ENCODE data around the gene ZNF614. TPM values are rescaled to one million over a fixed set of nuclear protein-coding genes. Genes with fewer than 3 reads are reported as not detected.
"Not testable (repeated sequence)": the region's sequence is repeated elsewhere in the genome, so short reads cannot be mapped to it uniquely, and the experiment has no call there.

Gene ZNF614
- polyA plus RNA-seq, 1 donor (not counting 4 experiments of a cell fraction or from before 2014, with no cell fraction given): 5.9 TPM

DNA sequence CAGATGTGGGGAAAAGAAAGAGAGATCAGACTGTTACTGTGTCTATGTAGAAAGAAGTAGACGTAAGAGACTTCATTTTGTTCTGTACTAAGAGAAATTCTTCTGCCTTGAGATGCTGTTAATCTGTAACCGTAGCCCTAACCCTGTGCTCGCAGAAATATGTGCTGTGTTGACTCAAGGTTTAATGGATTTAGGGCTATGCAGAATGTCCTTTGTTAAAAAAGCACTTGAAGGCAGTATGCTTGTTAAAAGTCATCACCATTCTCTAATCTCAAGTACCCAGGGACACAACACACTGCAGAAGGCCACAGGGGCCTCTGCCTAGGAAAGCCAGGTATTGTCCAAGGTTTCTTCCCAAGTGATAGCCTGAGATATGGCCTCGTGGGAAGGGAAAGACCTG is 3.7 kb downstream of the ZNF614 start:
- dilution Hi-C loops (cut with MboI; ENCODE audit: extremely low pct_ligation_motif_present, low sequenced_read_pairs); FAIRE-seq; DNase-seq (ENCODE audit: low read depth, low spot score): not testable (repeated sequence)

DNA sequence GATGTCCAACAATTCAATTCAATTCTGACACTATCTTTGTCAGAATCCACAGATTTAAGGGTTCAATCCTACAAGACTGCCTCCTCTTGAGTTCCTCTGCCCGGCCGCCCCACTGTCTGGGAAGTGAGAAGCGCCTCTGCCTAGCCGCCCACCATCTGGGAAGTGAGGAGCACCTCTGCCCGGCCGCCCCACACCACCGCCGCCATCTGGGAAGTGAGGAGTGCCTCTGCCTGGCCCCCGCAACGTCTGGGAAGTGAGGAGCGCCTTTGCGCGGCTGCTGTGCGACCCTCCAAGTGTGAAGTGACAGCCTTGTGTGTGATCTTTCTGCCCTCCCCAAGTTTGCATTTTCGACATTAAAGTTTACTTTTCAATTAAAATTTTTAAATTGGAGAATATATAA is 6.0 kb downstream of the ZNF614 start:
- Histone ChIP-seq H3K4me2 (ENCODE audit: control insufficient read depth, extremely low read depth, insufficient read depth, low read depth, low read length) (no peak overlapping the region), H3K36me3 (ENCODE audit: control insufficient read depth in 2 of 2, extremely low read depth in 1 of 2, insufficient read depth in 2 of 2, low read length in 2 of 2) (peaks cover 9 to 28% of the 10 kb centered on the region in 2 experiments), H3K9ac (ENCODE audit: control insufficient read depth, extremely low read depth, insufficient read depth, low read length) (no peak overlapping the region), H3K27me3 (ENCODE audit: control insufficient read depth, extremely low read depth, insufficient read depth, low read length) (no peaks in the 10 kb centered on the region), H4K20me1 (ENCODE audit: control insufficient read depth, extremely low read depth, insufficient read depth, low read length) (no peaks in the 10 kb centered on the region), H3K4me3 (ENCODE audit: control insufficient read depth in 2 of 3, extremely low read depth in 1 of 3, insufficient read depth in 2 of 3, low read depth in 1 of 3, low read length in 3 of 3) (no peak overlapping the region), H3K27ac (ENCODE audit: control insufficient read depth, insufficient read depth, low read length) (no peak overlapping the region), H3K9me3 (ENCODE audit: control insufficient read depth, low read depth, low read length) (peaks cover 4% of the 10 kb centered on the region), H2AFZ (ENCODE audit: control insufficient read depth, low read length) (no peak overlapping the region), H3K9me1 (ENCODE audit: control insufficient read depth, extremely low read depth, insufficient read depth, low read length) (no peaks in the 10 kb centered on the region), H3K4me1 (ENCODE audit: control insufficient read depth, extremely low read depth, insufficient read depth, low read length) (peaks cover 1% of the 10 kb centered on the region), H3K79me2 (ENCODE audit: control insufficient read depth, insufficient read depth, low read length) (peaks cover 13% of the 10 kb centered on the region)
- DNase-seq (ENCODE audit: low read depth, low spot score) (no peak), FAIRE-seq (no peak)
- dilution Hi-C loops (cut with MboI; ENCODE audit: extremely low pct_ligation_motif_present, low sequenced_read_pairs): no loop called here
- no peak for TF ChIP-seq EZH2 (IDR thresholded peaks at IDR 0.05; ENCODE audit: low read length)
- TF ChIP-seq, protein P1, sequence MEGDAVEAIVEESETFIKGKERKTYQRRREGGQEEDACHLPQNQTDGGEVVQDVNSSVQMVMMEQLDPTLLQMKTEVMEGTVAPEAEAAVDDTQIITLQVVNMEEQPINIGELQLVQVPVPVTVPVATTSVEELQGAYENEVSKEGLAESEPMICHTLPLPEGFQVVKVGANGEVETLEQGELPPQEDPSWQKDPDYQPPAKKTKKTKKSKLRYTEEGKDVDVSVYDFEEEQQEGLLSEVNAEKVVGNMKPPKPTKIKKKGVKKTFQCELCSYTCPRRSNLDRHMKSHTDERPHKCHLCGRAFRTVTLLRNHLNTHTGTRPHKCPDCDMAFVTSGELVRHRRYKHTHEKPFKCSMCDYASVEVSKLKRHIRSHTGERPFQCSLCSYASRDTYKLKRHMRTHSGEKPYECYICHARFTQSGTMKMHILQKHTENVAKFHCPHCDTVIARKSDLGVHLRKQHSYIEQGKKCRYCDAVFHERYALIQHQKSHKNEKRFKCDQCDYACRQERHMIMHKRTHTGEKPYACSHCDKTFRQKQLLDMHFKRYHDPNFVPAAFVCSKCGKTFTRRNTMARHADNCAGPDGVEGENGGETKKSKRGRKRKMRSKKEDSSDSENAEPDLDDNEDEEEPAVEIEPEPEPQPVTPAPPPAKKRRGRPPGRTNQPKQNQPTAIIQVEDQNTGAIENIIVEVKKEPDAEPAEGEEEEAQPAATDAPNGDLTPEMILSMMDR (optimal IDR thresholded peaks at IDR 0.05 in 1 of 3, IDR thresholded peaks at IDR 0.05 in 1 of 3, conservative IDR thresholded peaks at IDR 0.05 in 1 of 3; ENCODE audit: extremely low read depth in 1 of 3, insufficient read depth in 2 of 3, low read length in 3 of 3): no peak

More for the DNA sequence above, 3.7 kb downstream of the ZNF614 start:
- H3K4me2 ChIP-seq (ENCODE audit: control insufficient read depth, extremely low read depth, insufficient read depth, low read depth, low read length); H4K20me1 ChIP-seq (ENCODE audit: control insufficient read depth, extremely low read depth, insufficient read depth, low read length); H3K4me1 ChIP-seq (ENCODE audit: control insufficient read depth, extremely low read depth, insufficient read depth, low read length); H3K4me3 ChIP-seq (ENCODE audit: control insufficient read depth in 2 of 3, extremely low read depth in 1 of 3, insufficient read depth in 2 of 3, low read depth in 1 of 3, low read length in 3 of 3); H3K27ac ChIP-seq (ENCODE audit: control insufficient read depth, insufficient read depth, low read length); H3K27me3 ChIP-seq (ENCODE audit: control insufficient read depth, extremely low read depth, insufficient read depth, low read length); H2AFZ ChIP-seq (ENCODE audit: control insufficient read depth, low read length); H3K9me3 ChIP-seq (ENCODE audit: control insufficient read depth, low read depth, low read length); H3K9ac ChIP-seq (ENCODE audit: control insufficient read depth, extremely low read depth, insufficient read depth, low read length); H3K9me1 ChIP-seq (ENCODE audit: control insufficient read depth, extremely low read depth, insufficient read depth, low read length): not testable (repeated sequence)
- peaks cover 5 to 21% of the 10 kb centered on the region in 2 experiments for H3K36me3 ChIP-seq (ENCODE audit: control insufficient read depth in 2 of 2, extremely low read depth in 1 of 2, insufficient read depth in 2 of 2, low read length in 2 of 2)
- peaks cover 23% of the 10 kb centered on the region for H3K79me2 ChIP-seq (ENCODE audit: control insufficient read depth, insufficient read depth, low read length)

DNA sequence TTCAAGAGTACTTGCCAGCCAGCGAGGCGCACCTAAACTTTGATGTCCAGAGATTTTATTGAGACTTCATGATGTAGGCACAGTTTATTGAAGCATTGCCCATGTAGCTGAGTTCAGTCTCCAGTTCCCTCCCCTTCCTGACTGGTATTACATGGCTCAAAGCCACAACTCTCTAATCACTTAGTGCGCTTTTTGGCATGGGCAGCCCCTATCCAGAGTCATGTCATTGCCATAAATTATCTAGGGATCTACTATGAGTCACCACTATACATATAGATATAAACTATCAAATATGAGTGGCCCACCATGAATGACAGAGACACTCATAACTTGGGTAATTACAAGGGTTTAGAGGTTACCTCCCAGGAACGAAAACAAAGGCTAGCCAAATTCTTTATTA is 7.7 kb downstream of the ZNF614 start:
- FAIRE-seq (no peak), DNase-seq (ENCODE audit: low read depth, low spot score) (no peak)
- Histone ChIP-seq H3K27ac (ENCODE audit: control insufficient read depth, insufficient read depth, low read length) (no peak overlapping the region), H3K9me1 (ENCODE audit: control insufficient read depth, extremely low read depth, insufficient read depth, low read length) (no peaks in the 10 kb centered on the region), H3K9ac (ENCODE audit: control insufficient read depth, extremely low read depth, insufficient read depth, low read length) (no peak overlapping the region), H3K4me2 (ENCODE audit: control insufficient read depth, extremely low read depth, insufficient read depth, low read depth, low read length) (no peak overlapping the region), H3K27me3 (ENCODE audit: control insufficient read depth, extremely low read depth, insufficient read depth, low read length) (no peaks in the 10 kb centered on the region), H3K36me3 (ENCODE audit: control insufficient read depth in 2 of 2, extremely low read depth in 1 of 2, insufficient read depth in 2 of 2, low read length in 2 of 2) (peaks cover 19 to 29% of the 10 kb centered on the region in 2 experiments), H3K4me1 (ENCODE audit: control insufficient read depth, extremely low read depth, insufficient read depth, low read length) (no peaks in the 10 kb centered on the region), H4K20me1 (ENCODE audit: control insufficient read depth, extremely low read depth, insufficient read depth, low read length) (no peaks in the 10 kb centered on the region), H2AFZ (ENCODE audit: control insufficient read depth, low read length) (no peak overlapping the region), H3K79me2 (ENCODE audit: control insufficient read depth, insufficient read depth, low read length) (peaks cover 5% of the 10 kb centered on the region), H3K4me3 (ENCODE audit: control insufficient read depth in 2 of 3, extremely low read depth in 1 of 3, insufficient read depth in 2 of 3, low read depth in 1 of 3, low read length in 3 of 3) (no peak overlapping the region), H3K9me3 (ENCODE audit: control insufficient read depth, low read depth, low read length) (peaks cover 7% of the 10 kb centered on the region)
- no peak for TF ChIP-seq EZH2 (IDR thresholded peaks at IDR 0.05; ENCODE audit: low read length)
- TF ChIP-seq, protein P1 (optimal IDR thresholded peaks at IDR 0.05 in 1 of 3, IDR thresholded peaks at IDR 0.05 in 1 of 3, conservative IDR thresholded peaks at IDR 0.05 in 1 of 3; ENCODE audit: extremely low read depth in 1 of 3, insufficient read depth in 2 of 3, low read length in 3 of 3): no peak
- dilution Hi-C loops (cut with MboI; ENCODE audit: extremely low pct_ligation_motif_present, low sequenced_read_pairs): no loop called here

Measured in keratinocyte (primary cell).